ENCODE data around the gene LRPAP1. TPM values are rescaled to one million over a fixed set of nuclear protein-coding genes. Genes with fewer than 3 reads are reported as not detected.
A peak's percentile ranks its signal among the peaks of the same experiment; 100 is the strongest.

The LRPAP1 gene
- total RNA-seq, 1 experiment from 2014 or later, result 126 TPM

GRCh38 chr4:3470244-3471097 lies 61.8 kb downstream of the LRPAP1 start:
- POLR2A ChIA-PET (ENCODE audit: unreplicated experiment), result interaction anchor here (0.6 kb wide), 1 partner anchor 423 kb away, joined by 7 read pairs; no protein-coding TSS in a partner anchor
- no peaks in the 10 kb centered on the region for H3K27me3 ChIP-seq (ENCODE audit: insufficient read depth, low read depth)
- no peaks in the 10 kb centered on the region for H3K36me3 ChIP-seq (ENCODE audit: low read depth)
- DNase-seq, result peak in 1 of 2 experiments; percentile 47
- no peak overlapping the region for H3K27ac ChIP-seq
- H4K20me1 ChIP-seq (ENCODE audit: insufficient read depth), result no peaks in the 10 kb centered on the region
- no peak overlapping the region for H2AFZ ChIP-seq
- intact Hi-C loops (cut with micrococcal nuclease; ENCODE audit: unreplicated experiment), result no loop called here
- H3K4me1 ChIP-seq (replicated peaks; ENCODE audit: insufficient read depth), result no peaks in the 10 kb centered on the region
- H3K4me3 ChIP-seq, result no peak overlapping the region
- no peaks in the 10 kb centered on the region for H3K79me2 ChIP-seq (ENCODE audit: low read depth)
- BruUV-seq (replicated peaks), result no TSS peak
- H3K4me2 ChIP-seq, result no peak overlapping the region
- H3F3A ChIP-seq (ENCODE audit: insufficient read depth, low read depth), result peaks cover 12% of the 10 kb centered on the region; the same call in 1 of the 2 replicates
- TF ChIP-seq, protein P1, sequence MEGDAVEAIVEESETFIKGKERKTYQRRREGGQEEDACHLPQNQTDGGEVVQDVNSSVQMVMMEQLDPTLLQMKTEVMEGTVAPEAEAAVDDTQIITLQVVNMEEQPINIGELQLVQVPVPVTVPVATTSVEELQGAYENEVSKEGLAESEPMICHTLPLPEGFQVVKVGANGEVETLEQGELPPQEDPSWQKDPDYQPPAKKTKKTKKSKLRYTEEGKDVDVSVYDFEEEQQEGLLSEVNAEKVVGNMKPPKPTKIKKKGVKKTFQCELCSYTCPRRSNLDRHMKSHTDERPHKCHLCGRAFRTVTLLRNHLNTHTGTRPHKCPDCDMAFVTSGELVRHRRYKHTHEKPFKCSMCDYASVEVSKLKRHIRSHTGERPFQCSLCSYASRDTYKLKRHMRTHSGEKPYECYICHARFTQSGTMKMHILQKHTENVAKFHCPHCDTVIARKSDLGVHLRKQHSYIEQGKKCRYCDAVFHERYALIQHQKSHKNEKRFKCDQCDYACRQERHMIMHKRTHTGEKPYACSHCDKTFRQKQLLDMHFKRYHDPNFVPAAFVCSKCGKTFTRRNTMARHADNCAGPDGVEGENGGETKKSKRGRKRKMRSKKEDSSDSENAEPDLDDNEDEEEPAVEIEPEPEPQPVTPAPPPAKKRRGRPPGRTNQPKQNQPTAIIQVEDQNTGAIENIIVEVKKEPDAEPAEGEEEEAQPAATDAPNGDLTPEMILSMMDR (conservative IDR thresholded peaks at IDR 0.05), result no peak
- TF ChIP-seq EZH2 (IDR thresholded peaks at IDR 0.05; ENCODE audit: low read depth), result no peak
- CTCF ChIA-PET, result no interaction called here
- 0 out of 2 replicates have a peak, but pooled peaks cover 6% of the 10 kb centered on the region for H3K9me3 ChIP-seq (ENCODE audit: insufficient read depth, low read depth)
- H3K9me2 ChIP-seq (ENCODE audit: insufficient read depth), result no peaks in the 10 kb centered on the region

DNA sequence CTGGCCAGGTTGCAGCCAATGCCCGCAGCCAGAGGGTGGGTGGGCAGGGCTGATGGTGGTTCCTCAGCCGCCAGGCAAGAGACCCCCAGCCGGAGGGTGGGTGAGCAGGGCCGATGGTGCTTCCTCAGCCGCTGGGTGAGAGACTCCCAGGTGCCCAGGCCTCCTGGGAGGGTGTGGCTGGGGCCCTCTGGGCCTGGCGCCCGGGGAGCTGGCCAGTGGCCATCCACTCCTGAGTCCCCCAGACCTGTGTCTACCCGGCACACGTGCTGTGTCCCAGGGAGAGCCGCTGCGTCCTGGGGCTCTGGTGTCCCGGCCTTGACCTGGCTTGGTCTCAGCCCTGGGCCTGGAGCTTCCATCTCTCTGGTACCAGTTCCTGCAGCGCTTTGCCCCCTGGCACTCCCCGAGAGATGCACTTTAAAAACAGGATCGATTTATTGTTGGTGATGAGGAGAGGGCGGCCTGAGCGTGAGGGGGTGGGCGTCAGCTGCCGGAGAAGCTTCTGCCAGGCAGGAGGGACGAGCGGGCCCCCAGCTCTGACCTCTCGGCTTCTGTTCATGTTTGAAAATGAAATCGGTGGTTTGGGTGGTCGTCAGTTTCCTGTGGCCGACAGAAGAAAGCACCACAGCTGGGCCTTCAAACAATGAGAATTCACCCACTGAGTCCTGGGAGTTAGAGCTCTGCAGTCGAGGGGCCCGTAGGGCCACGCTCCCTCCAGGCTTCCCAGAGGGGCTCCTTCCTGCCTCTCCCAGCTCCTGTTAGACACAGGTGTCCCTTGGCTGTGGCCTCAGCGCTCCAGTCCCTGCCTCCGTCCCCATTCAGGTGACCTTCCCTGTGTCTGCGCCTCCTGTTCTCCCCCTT lies 62.6 kb downstream of the LRPAP1 start:
- H3F3A ChIP-seq (ENCODE audit: insufficient read depth, low read depth), result peaks cover 12% of the 10 kb centered on the region; the same call in 1 of the 2 replicates
- ChIA-PET POLR2A (ENCODE audit: unreplicated experiment) (interaction anchor here (0.6 kb wide), 1 partner anchor 422 kb away, joined by 7 read pairs; no protein-coding TSS in a partner anchor), CTCF (no interaction called here)
- no peaks in the 10 kb centered on the region for H3K9me2 ChIP-seq (ENCODE audit: insufficient read depth)
- TF ChIP-seq, protein P1 (conservative IDR thresholded peaks at IDR 0.05), result no peak
- no peak for TF ChIP-seq EZH2 (IDR thresholded peaks at IDR 0.05; ENCODE audit: low read depth)
- no peak overlapping the region for H3K4me2 ChIP-seq
- BruUV-seq (replicated peaks), result no TSS peak
- H3K4me1 ChIP-seq (replicated peaks; ENCODE audit: insufficient read depth), result no peaks in the 10 kb centered on the region
- H2AFZ ChIP-seq, result no peak overlapping the region
- no peak overlapping the region for H3K27ac ChIP-seq
- H3K79me2 ChIP-seq (ENCODE audit: low read depth), result no peaks in the 10 kb centered on the region
- intact Hi-C loops (cut with micrococcal nuclease; ENCODE audit: unreplicated experiment), result no loop called here
- no peaks in the 10 kb centered on the region; the same call in 1 of the 2 replicates for H3K27me3 ChIP-seq (ENCODE audit: insufficient read depth, low read depth)
- H3K4me3 ChIP-seq, result no peak overlapping the region
- no peaks in the 10 kb centered on the region for H4K20me1 ChIP-seq (ENCODE audit: insufficient read depth)
- DNase-seq, result no peak
- no peaks in the 10 kb centered on the region for H3K36me3 ChIP-seq (ENCODE audit: low read depth)
- 0 out of 2 replicates have a peak, but pooled peaks cover 6% of the 10 kb centered on the region for H3K9me3 ChIP-seq (ENCODE audit: insufficient read depth, low read depth)

DNA sequence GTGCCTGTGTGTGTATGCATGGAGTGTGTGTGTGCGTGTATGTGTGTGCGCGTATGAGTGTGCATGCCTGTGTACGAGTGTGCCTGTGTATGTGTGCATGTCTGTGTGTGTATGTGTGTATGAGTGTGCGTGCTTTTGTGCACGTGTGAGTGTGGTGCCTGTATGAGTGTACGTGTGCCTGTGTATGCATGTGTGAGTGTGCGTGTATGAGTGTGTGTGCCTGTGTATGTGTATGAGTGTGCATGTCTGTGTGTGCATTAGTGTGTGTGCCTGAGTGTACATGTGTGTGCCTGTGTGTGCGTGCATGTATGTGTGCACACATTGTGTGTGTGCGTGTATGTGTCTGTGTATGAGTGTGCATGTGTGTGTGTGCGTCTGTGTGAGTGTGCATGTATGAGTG lies 63.4 kb downstream of the LRPAP1 start:
- intact Hi-C loops (cut with micrococcal nuclease; ENCODE audit: unreplicated experiment), result no loop called here
- no peak overlapping the region for H3K27ac ChIP-seq
- no peaks in the 10 kb centered on the region for H3K36me3 ChIP-seq (ENCODE audit: low read depth)
- 0 out of 2 replicates have a peak, but pooled peaks cover 6% of the 10 kb centered on the region for H3K9me3 ChIP-seq (ENCODE audit: insufficient read depth, low read depth)
- peaks cover 12% of the 10 kb centered on the region; the same call in 1 of the 2 replicates for H3F3A ChIP-seq (ENCODE audit: insufficient read depth, low read depth)
- TF ChIP-seq, protein P1 (conservative IDR thresholded peaks at IDR 0.05), result no peak
- no peak for TF ChIP-seq EZH2 (IDR thresholded peaks at IDR 0.05; ENCODE audit: low read depth)
- H3K4me2 ChIP-seq, result no peak overlapping the region
- no peak for DNase-seq
- CTCF ChIA-PET, result no interaction called here
- no TSS peak for BruUV-seq (replicated peaks)
- POLR2A ChIA-PET (ENCODE audit: unreplicated experiment), result no interaction called here
- no peak overlapping the region for H2AFZ ChIP-seq
- no peaks in the 10 kb centered on the region for H4K20me1 ChIP-seq (ENCODE audit: insufficient read depth)
- H3K9me2 ChIP-seq (ENCODE audit: insufficient read depth), result no peaks in the 10 kb centered on the region
- H3K4me3 ChIP-seq, result no peak overlapping the region
- H3K79me2 ChIP-seq (ENCODE audit: low read depth), result no peaks in the 10 kb centered on the region
- H3K4me1 ChIP-seq (replicated peaks; ENCODE audit: insufficient read depth), result no peaks in the 10 kb centered on the region
- H3K27me3 ChIP-seq (ENCODE audit: insufficient read depth, low read depth), result no peaks in the 10 kb centered on the region; the same call in 1 of the 2 replicates

Measured in PC-9 (cell line).